Neural cell (in vitro differentiated cells): ENCODE measurements around the gene CCSER2.

ENCODE experiments used
- EP300 ChIP-seq: fragments of 450-650 bp; conservative IDR thresholded peaks from 2 replicates; pipeline ENCODE4 v1.6.1; 2014; ENCODE audit warnings: antibody characterized with exemption, mild to moderate bottlenecking, moderate library complexity; ENCODE audit not compliant: poor library complexity, severe bottlenecking
- EZH2 ChIP-seq: fragments of 200-600, 300-800 bp; shearing (Covaris generic), sonication (generic); IDR thresholded peaks from 2 replicates; pipeline ENCODE4 v1.6.1; 2014; ENCODE audit warnings: antibody characterized with exemption, low read length, borderline replicate concordance, mild to moderate bottlenecking; ENCODE audit not compliant: insufficient read depth, poor library complexity, severe bottlenecking
- MXI1 ChIP-seq: fragments of 450-650 bp; conservative IDR thresholded peaks from 2 replicates; pipeline ENCODE4 v1.6.1; 2014; ENCODE audit warnings: antibody characterized with exemption, mild to moderate bottlenecking; ENCODE audit not compliant: poor library complexity, severe bottlenecking
- POLR2AphosphoS5 ChIP-seq: IDR thresholded peaks from 2 replicates; pipeline ENCODE4 v1.6.1; 2012
- TF ChIP-seq, protein P1 (sequence below): fragments of 450-650 bp; IDR thresholded peaks from 2 replicates; pipeline ENCODE4 v1.5.1; 2014; ENCODE audit warnings: antibody characterized with exemption, mild to moderate bottlenecking, moderate library complexity; ENCODE audit not compliant: poor library complexity, severe bottlenecking
- TF ChIP-seq, protein P2 (sequence below): IDR thresholded peaks from 2 replicates; pipeline ENCODE4 v1.6.1; 2012; ENCODE audit warnings: borderline replicate concordance

DNA sequence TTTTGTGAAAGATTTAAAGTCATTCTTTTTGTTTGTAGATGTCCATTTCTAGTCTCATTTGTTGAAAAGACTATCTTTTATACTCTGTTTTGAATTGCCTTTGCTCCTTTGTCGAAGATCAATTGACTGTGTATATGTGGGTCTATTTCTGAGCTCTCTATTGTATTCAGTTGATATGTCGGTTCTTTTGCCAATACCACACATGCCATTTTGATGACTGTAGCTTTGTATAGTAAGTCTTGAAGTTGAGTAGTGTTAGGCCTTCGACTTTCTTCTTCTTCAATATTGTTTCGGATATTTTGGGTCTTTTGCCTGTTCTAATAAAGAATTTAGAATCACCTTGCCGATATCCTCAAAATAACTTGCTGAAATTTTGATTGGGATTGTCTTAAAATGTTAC lies 104.5 kb downstream of the CCSER2 start:
- TF ChIP-seq, protein P1, sequence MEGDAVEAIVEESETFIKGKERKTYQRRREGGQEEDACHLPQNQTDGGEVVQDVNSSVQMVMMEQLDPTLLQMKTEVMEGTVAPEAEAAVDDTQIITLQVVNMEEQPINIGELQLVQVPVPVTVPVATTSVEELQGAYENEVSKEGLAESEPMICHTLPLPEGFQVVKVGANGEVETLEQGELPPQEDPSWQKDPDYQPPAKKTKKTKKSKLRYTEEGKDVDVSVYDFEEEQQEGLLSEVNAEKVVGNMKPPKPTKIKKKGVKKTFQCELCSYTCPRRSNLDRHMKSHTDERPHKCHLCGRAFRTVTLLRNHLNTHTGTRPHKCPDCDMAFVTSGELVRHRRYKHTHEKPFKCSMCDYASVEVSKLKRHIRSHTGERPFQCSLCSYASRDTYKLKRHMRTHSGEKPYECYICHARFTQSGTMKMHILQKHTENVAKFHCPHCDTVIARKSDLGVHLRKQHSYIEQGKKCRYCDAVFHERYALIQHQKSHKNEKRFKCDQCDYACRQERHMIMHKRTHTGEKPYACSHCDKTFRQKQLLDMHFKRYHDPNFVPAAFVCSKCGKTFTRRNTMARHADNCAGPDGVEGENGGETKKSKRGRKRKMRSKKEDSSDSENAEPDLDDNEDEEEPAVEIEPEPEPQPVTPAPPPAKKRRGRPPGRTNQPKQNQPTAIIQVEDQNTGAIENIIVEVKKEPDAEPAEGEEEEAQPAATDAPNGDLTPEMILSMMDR: no peak
- TF ChIP-seq POLR2AphosphoS5: no peak
- TF ChIP-seq EZH2: no peak
- TF ChIP-seq, protein P2, sequence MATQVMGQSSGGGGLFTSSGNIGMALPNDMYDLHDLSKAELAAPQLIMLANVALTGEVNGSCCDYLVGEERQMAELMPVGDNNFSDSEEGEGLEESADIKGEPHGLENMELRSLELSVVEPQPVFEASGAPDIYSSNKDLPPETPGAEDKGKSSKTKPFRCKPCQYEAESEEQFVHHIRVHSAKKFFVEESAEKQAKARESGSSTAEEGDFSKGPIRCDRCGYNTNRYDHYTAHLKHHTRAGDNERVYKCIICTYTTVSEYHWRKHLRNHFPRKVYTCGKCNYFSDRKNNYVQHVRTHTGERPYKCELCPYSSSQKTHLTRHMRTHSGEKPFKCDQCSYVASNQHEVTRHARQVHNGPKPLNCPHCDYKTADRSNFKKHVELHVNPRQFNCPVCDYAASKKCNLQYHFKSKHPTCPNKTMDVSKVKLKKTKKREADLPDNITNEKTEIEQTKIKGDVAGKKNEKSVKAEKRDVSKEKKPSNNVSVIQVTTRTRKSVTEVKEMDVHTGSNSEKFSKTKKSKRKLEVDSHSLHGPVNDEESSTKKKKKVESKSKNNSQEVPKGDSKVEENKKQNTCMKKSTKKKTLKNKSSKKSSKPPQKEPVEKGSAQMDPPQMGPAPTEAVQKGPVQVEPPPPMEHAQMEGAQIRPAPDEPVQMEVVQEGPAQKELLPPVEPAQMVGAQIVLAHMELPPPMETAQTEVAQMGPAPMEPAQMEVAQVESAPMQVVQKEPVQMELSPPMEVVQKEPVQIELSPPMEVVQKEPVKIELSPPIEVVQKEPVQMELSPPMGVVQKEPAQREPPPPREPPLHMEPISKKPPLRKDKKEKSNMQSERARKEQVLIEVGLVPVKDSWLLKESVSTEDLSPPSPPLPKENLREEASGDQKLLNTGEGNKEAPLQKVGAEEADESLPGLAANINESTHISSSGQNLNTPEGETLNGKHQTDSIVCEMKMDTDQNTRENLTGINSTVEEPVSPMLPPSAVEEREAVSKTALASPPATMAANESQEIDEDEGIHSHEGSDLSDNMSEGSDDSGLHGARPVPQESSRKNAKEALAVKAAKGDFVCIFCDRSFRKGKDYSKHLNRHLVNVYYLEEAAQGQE: no peak
- TF ChIP-seq EP300: no peak
- TF ChIP-seq MXI1: no peak
